ENCODE measurements around the gene C11orf91.

GRCh38 chr11:33658195-33658900 is 42.3 kb downstream of the C11orf91 start:
- TF ChIP-seq, protein P1, sequence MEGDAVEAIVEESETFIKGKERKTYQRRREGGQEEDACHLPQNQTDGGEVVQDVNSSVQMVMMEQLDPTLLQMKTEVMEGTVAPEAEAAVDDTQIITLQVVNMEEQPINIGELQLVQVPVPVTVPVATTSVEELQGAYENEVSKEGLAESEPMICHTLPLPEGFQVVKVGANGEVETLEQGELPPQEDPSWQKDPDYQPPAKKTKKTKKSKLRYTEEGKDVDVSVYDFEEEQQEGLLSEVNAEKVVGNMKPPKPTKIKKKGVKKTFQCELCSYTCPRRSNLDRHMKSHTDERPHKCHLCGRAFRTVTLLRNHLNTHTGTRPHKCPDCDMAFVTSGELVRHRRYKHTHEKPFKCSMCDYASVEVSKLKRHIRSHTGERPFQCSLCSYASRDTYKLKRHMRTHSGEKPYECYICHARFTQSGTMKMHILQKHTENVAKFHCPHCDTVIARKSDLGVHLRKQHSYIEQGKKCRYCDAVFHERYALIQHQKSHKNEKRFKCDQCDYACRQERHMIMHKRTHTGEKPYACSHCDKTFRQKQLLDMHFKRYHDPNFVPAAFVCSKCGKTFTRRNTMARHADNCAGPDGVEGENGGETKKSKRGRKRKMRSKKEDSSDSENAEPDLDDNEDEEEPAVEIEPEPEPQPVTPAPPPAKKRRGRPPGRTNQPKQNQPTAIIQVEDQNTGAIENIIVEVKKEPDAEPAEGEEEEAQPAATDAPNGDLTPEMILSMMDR (IDR thresholded peaks at IDR 0.05) = no peak
- no peak for TF ChIP-seq POLR2A (IDR thresholded peaks at IDR 0.05)
- TF ChIP-seq POLR2AphosphoS5 (IDR thresholded peaks at IDR 0.05) = no peak
